ENCODE data around the gene PATE1. TPM values are rescaled to one million over a fixed set of nuclear protein-coding genes. Genes with fewer than 3 reads are reported as not detected.

Gene PATE1
- total and polyA plus RNA-seq, 2 donors (not counting 3 experiments of a cell fraction or from before 2014, with no cell fraction given) = not detected

DNA sequence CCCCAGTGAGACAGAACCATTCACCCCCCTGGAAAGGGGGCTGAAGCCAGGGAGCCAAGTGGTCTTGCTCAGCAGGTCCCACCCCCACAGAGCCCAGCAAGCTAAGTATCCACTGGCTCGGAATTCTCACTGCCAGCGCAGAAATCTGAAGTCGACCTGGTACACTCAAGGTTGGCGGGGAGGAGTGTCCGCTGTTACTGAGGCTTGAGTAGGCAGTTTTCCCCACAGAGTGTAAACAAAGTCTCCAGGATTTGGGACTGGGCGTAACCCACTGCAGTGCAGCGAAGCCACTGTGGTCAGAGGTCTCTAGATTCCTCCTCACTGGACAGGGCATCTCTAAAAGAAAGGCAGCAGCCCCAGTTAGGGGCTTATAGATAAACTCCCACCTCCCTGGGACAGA lies 10.0 kb downstream of the PATE1 start:
- BruUV-seq (replicated peaks) = no TSS peak
- Histone ChIP-seq H3K27ac (ENCODE audit: insufficient read depth, low read depth, low read length) (no peak overlapping the region), H2AFZ (ENCODE audit: low read depth, low read length) (no peak overlapping the region), H3K36me3 (ENCODE audit: control insufficient read depth in 2 of 2, extremely low read depth in 1 of 2, insufficient read depth in 2 of 2, low read length in 2 of 2) (no peaks in the 10 kb centered on the region), H3K79me2 (ENCODE audit: control insufficient read depth, insufficient read depth, low read length) (no peaks in the 10 kb centered on the region), H3K4me1 (ENCODE audit: control insufficient read depth, extremely low read depth, insufficient read depth, low read length) (no peaks in the 10 kb centered on the region), H3K4me2 (ENCODE audit: insufficient read depth, low read length) (no peak overlapping the region), H3K27me3 (ENCODE audit: control insufficient read depth in 2 of 2, insufficient read depth in 2 of 2, low read length in 2 of 2) (no peaks in the 10 kb centered on the region), H3K9ac (replicated peaks; ENCODE audit: extremely low read depth, insufficient read depth, low read length) (no peak overlapping the region), H3K9me3 (replicated peaks; ENCODE audit: control insufficient read depth, insufficient read depth, low read length) (no peaks in the 10 kb centered on the region), H3K9me1 (replicated peaks; ENCODE audit: control insufficient read depth, extremely low read depth, insufficient read depth, low read length) (no peaks in the 10 kb centered on the region), H4K20me1 (replicated peaks; ENCODE audit: control insufficient read depth, extremely low read depth, insufficient read depth, low read length) (no peaks in the 10 kb centered on the region), H3K4me3 (replicated peaks in 1 of 3; ENCODE audit: insufficient read depth in 1 of 3, low read depth in 1 of 3, low read length in 3 of 3) (no peak overlapping the region)
- ChIA-PET CTCF (no interaction called here), POLR2A (no interaction called here)
- TF ChIP-seq FOS (IDR thresholded peaks at IDR 0.05; ENCODE audit: borderline replicate concordance, insufficient read depth, low read length) = no peak
- TF ChIP-seq, protein P1, sequence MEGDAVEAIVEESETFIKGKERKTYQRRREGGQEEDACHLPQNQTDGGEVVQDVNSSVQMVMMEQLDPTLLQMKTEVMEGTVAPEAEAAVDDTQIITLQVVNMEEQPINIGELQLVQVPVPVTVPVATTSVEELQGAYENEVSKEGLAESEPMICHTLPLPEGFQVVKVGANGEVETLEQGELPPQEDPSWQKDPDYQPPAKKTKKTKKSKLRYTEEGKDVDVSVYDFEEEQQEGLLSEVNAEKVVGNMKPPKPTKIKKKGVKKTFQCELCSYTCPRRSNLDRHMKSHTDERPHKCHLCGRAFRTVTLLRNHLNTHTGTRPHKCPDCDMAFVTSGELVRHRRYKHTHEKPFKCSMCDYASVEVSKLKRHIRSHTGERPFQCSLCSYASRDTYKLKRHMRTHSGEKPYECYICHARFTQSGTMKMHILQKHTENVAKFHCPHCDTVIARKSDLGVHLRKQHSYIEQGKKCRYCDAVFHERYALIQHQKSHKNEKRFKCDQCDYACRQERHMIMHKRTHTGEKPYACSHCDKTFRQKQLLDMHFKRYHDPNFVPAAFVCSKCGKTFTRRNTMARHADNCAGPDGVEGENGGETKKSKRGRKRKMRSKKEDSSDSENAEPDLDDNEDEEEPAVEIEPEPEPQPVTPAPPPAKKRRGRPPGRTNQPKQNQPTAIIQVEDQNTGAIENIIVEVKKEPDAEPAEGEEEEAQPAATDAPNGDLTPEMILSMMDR (IDR thresholded peaks at IDR 0.05; ENCODE audit: extremely low read depth in 1 of 2, insufficient read depth in 1 of 2, low read depth in 1 of 2, low read length in 2 of 2) = no peak
- TF ChIP-seq GATA2 (IDR thresholded peaks at IDR 0.05; ENCODE audit: insufficient read depth, insufficient read length, low read depth, low read length) = no peak
- no peak for TF ChIP-seq MYC (IDR thresholded peaks at IDR 0.05; ENCODE audit: low read depth, low read length)
- TF ChIP-seq POLR2A (IDR thresholded peaks at IDR 0.05; ENCODE audit: low read depth, low read length) = no peak
- no peak for TF ChIP-seq POLR2AphosphoS5 (IDR thresholded peaks at IDR 0.05; ENCODE audit: insufficient read depth, low read depth, low read length)
- TF ChIP-seq, protein P2, sequence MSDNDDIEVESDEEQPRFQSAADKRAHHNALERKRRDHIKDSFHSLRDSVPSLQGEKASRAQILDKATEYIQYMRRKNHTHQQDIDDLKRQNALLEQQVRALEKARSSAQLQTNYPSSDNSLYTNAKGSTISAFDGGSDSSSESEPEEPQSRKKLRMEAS (IDR thresholded peaks at IDR 0.05; ENCODE audit: insufficient read depth, insufficient read length) = no peak
- TF ChIP-seq JUN (IDR thresholded peaks at IDR 0.05; ENCODE audit: borderline replicate concordance, insufficient read depth, insufficient read length, low read depth) = no peak
- intact Hi-C loops (cut with micrococcal nuclease) (no loop called here), dilution Hi-C loops (cut with MboI; ENCODE audit: extremely low pct_ligation_motif_present, low sequenced_read_pairs) (no loop called here)
- no peak for FAIRE-seq
- DNase-seq (ENCODE audit: low read depth, low spot score) = no peak
